ENCODE data around the gene IVL. TPM values are rescaled to one million over a fixed set of nuclear protein-coding genes. Genes with fewer than 3 reads are reported as not detected.

IVL gene
- total RNA-seq, 4 donors from 2014 or later: not detected

- WGBS, 2 donors: 87 to 90% methylated on average over 3 of the region's 3 CpGs
- H3K27ac ChIP-seq: no peak overlapping the region
- no peak overlapping the region for H3K4me3 ChIP-seq
- no peaks in the 10 kb centered on the region for H3K4me1 ChIP-seq
- H3K27me3 ChIP-seq: no peaks in the 10 kb centered on the region
- TF ChIP-seq POLR2A (IDR thresholded peaks at IDR 0.05) (no peak), EP300 (IDR thresholded peaks at IDR 0.05) (no peak)
- TF ChIP-seq, protein P1, sequence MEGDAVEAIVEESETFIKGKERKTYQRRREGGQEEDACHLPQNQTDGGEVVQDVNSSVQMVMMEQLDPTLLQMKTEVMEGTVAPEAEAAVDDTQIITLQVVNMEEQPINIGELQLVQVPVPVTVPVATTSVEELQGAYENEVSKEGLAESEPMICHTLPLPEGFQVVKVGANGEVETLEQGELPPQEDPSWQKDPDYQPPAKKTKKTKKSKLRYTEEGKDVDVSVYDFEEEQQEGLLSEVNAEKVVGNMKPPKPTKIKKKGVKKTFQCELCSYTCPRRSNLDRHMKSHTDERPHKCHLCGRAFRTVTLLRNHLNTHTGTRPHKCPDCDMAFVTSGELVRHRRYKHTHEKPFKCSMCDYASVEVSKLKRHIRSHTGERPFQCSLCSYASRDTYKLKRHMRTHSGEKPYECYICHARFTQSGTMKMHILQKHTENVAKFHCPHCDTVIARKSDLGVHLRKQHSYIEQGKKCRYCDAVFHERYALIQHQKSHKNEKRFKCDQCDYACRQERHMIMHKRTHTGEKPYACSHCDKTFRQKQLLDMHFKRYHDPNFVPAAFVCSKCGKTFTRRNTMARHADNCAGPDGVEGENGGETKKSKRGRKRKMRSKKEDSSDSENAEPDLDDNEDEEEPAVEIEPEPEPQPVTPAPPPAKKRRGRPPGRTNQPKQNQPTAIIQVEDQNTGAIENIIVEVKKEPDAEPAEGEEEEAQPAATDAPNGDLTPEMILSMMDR (IDR thresholded peaks at IDR 0.05): no peak
- no peak for DNase-seq (ENCODE audit: low spot score in 2 of 2)
- H3K36me3 ChIP-seq: no peaks in the 10 kb centered on the region
- peaks cover 0 to 4% (median 0%) of the 10 kb centered on the region in 4 donors for H3K9me3 ChIP-seq
Observed at GRCh38 chr1:152957561-152957960, 49.2 kb downstream of the IVL start.

- 70 to 83% methylated on average over 3 of the region's 3 CpGs for WGBS, 2 donors
- TF ChIP-seq, protein P1 (IDR thresholded peaks at IDR 0.05): no peak
- TF ChIP-seq POLR2A (IDR thresholded peaks at IDR 0.05): no peak
- no peak for TF ChIP-seq EP300 (IDR thresholded peaks at IDR 0.05)
- no peaks in the 10 kb centered on the region for H3K9me3 ChIP-seq
- H3K4me1 ChIP-seq: no peaks in the 10 kb centered on the region
- H3K27me3 ChIP-seq: no peaks in the 10 kb centered on the region
- DNase-seq (ENCODE audit: low spot score in 2 of 2): no peak
- H3K36me3 ChIP-seq: no peaks in the 10 kb centered on the region
- H3K27ac ChIP-seq: no peak overlapping the region
- H3K4me3 ChIP-seq: no peak overlapping the region
Observed at GRCh38 chr1:152959273-152959672, 50.9 kb downstream of the IVL start.

DNA sequence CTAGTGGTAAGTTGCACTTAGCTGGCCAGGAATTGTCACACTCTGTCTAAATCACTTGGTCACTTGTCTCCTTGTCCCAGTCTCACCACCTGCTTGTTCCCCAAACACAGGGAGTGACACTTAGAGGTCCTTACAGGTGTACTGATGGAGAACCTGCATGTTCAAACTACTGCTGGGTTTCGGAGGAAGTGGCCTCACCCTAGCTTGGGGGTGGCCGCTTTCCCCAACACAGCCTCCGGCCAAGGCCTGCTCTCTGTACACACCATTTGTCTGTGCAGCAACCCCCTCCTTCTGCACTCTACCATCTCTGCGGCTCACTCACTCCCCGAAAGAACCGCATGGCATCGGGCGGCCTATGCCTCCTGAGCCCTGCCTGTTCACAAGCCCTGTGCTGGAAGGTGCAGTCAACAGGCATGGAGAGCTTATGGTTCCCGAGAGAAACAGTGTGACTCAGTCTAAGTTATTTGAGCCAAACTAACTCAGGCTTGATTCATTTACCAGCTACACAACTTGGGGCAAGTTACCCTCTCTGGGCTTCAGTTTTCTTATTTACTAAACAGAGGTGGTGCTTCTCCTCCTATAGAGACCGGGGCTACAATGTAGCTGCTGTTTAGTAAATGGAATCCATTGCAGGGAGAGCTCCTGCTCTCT, 51.6 kb downstream of the IVL start:
- Histone ChIP-seq H3K36me3 (no peaks in the 10 kb centered on the region), H3K4me3 (no peak overlapping the region), H3K9me3 (no peaks in the 10 kb centered on the region), H3K4me1 (no peaks in the 10 kb centered on the region), H3K27ac (no peak overlapping the region), H3K27me3 (no peaks in the 10 kb centered on the region)
- TF ChIP-seq EP300 (IDR thresholded peaks at IDR 0.05) (no peak), POLR2A (IDR thresholded peaks at IDR 0.05) (no peak)
- TF ChIP-seq, protein P1 (IDR thresholded peaks at IDR 0.05): no peak
- no peak for DNase-seq (ENCODE audit: low spot score in 2 of 2)
- WGBS, 2 donors: 86 to 92% methylated on average over 10 of the region's 10 CpGs

DNA sequence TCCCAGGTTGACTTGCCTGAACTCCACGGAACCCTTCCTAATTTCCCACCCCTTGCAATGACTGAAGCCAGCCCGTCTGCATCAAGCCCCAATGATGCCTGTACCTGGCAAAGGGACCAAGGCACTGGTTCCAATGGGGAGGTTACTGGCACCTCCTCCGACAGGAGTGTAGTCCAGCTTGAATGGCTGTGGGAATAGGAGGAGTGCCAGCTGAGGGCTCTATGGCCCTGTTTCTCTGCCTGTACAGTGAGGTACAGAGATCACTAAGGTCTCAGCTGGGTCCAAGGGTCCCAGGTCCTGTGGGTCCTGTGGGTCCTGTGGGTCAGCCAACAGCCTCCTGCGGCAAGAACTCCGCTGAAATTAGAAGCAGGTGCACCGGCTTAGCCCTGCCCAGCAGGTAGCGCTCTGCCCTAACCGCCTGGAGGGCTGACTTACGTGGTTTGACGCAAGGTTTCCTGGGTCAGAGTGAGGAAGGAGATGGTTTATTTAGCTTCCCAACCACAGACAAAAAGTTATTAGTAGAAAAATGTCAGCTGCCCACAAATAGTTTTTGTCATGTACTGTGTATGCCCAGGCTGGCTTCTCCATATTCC, 52.2 kb downstream of the IVL start:
- Histone ChIP-seq H3K27ac (no peak overlapping the region), H3K4me3 (no peak overlapping the region), H3K4me1 (no peaks in the 10 kb centered on the region), H3K9me3 (no peaks in the 10 kb centered on the region), H3K36me3 (no peaks in the 10 kb centered on the region), H3K27me3 (no peaks in the 10 kb centered on the region)
- no peak for TF ChIP-seq EP300 (IDR thresholded peaks at IDR 0.05)
- TF ChIP-seq, protein P1 (IDR thresholded peaks at IDR 0.05): no peak
- no peak for TF ChIP-seq POLR2A (IDR thresholded peaks at IDR 0.05)
- DNase-seq (ENCODE audit: low spot score in 2 of 2): no peak
- WGBS, 2 donors: 62 to 63% methylated on average over 9 to 10 of the region's 10 CpGs

Other genes starting within 250 kb of the IVL start
- not detected for gene LCE2D, start 245.2 kb upstream of the IVL start, total RNA-seq
- not detected for gene LCE2C, start 233.3 kb upstream of the IVL start, total RNA-seq
- not detected for gene LCE2B, start 222.4 kb upstream of the IVL start, total RNA-seq
- not detected for gene LCE2A, start 210.2 kb upstream of the IVL start, total RNA-seq
- gene LCE4A, start 200.4 kb upstream of the IVL start, total RNA-seq: not detected
- not detected for gene KPRP, start 150.5 kb upstream of the IVL start, total RNA-seq
- not detected for gene LCE1F, start 133.4 kb upstream of the IVL start, total RNA-seq
- gene LCE1E, start 122.3 kb upstream of the IVL start, total RNA-seq: not detected
- gene LCE1D, start 111.8 kb upstream of the IVL start, total RNA-seq: not detected
- gene LCE1C, start 101.9 kb upstream of the IVL start, total RNA-seq: not detected
- gene LCE1B, start 96.6 kb upstream of the IVL start, total RNA-seq: not detected
- gene LCE1A, start 81.1 kb upstream of the IVL start, total RNA-seq: not detected
- not detected for gene LCE6A, start 65.7 kb upstream of the IVL start, total RNA-seq
- not detected for gene LCE7A, start 48.5 kb upstream of the IVL start, total RNA-seq
- not detected for gene SMCP, start 30.2 kb upstream of the IVL start, total RNA-seq
- gene SPRR5, start 38.7 kb downstream of the IVL start, total RNA-seq: not detected
- not detected for gene SPRR4, start 62.1 kb downstream of the IVL start, total RNA-seq
- not detected for gene SPRR1A, start 75.5 kb downstream of the IVL start, total RNA-seq
- not detected for gene SPRR3, start 93.2 kb downstream of the IVL start, total RNA-seq
- gene SPRR1B, start 122.7 kb downstream of the IVL start, total RNA-seq: not detected
- not detected for gene SPRR2D, start 132.6 kb downstream of the IVL start, total RNA-seq
- gene SPRR2A, start 149.0 kb downstream of the IVL start, total RNA-seq: not detected
- not detected for gene SPRR2B, start 163.1 kb downstream of the IVL start, total RNA-seq
- gene SPRR2E, start 186.0 kb downstream of the IVL start, total RNA-seq: not detected
- not detected for gene SPRR2F, start 205.0 kb downstream of the IVL start, total RNA-seq
- not detected for gene SPRR2G, start 242.3 kb downstream of the IVL start, total RNA-seq

Measured in tibial nerve (tissue), 4 donors.